Liver (tissue), 3 donors: ENCODE measurements around the gene METTL17.

ENCODE experiments used
- YY1 ChIP-seq: IDR thresholded peaks from 2 replicates; pipeline ENCODE4 v1.6.1; 2016; ENCODE audit warnings: antibody characterized with exemption, mild to moderate bottlenecking
- TF ChIP-seq, protein P1 (sequence below): fragments of 150-350 bp; IDR thresholded peaks from 2 replicates; pipeline ENCODE4 v1.5.1; 2017; ENCODE audit warnings: improper control_type of control experiment, low read depth, low read length; ENCODE audit not compliant: missing input control
- TF ChIP-seq, protein P2 (sequence below): IDR thresholded peaks from 2 replicates; pipeline ENCODE4 v1.6.1; 2016; ENCODE audit warnings: antibody characterized with exemption
- donor health status: healthy.
- donor health status: healthy.

DNA sequence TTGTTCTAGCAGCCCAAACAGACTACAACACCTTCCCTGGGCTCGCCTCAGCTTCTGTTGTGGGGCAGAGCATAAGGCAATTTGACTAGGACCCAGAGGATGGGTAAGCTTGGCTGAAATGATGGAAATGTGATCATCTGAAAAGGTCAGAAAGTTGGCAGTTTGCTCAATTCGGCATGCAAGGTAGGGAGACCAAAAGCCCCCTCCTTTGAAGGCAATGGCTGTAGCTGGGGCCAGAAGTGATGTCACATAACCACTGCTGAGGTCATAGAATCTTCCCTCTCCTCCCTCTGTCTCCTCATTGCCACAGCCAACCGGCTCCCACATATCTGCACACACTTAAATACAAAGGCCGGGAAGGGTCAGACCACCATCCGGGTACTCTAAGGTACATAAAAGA is 40.1 kb downstream of the METTL17 start, which contains the start of gene TPPP2:
- TF ChIP-seq, protein P1, sequence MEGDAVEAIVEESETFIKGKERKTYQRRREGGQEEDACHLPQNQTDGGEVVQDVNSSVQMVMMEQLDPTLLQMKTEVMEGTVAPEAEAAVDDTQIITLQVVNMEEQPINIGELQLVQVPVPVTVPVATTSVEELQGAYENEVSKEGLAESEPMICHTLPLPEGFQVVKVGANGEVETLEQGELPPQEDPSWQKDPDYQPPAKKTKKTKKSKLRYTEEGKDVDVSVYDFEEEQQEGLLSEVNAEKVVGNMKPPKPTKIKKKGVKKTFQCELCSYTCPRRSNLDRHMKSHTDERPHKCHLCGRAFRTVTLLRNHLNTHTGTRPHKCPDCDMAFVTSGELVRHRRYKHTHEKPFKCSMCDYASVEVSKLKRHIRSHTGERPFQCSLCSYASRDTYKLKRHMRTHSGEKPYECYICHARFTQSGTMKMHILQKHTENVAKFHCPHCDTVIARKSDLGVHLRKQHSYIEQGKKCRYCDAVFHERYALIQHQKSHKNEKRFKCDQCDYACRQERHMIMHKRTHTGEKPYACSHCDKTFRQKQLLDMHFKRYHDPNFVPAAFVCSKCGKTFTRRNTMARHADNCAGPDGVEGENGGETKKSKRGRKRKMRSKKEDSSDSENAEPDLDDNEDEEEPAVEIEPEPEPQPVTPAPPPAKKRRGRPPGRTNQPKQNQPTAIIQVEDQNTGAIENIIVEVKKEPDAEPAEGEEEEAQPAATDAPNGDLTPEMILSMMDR: no peak
- TF ChIP-seq, protein P2, sequence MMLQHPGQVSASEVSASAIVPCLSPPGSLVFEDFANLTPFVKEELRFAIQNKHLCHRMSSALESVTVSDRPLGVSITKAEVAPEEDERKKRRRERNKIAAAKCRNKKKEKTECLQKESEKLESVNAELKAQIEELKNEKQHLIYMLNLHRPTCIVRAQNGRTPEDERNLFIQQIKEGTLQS: no peak
- no peak for TF ChIP-seq YY1
